Measurements from ENCODE around the gene CAMK2N1. TPM values are rescaled to one million over a fixed set of nuclear protein-coding genes. Genes with fewer than 3 reads are reported as not detected.

Gene CAMK2N1
- total RNA-seq, 2 donors from 2014 or later = 10.2 to 16.2 TPM

DNA sequence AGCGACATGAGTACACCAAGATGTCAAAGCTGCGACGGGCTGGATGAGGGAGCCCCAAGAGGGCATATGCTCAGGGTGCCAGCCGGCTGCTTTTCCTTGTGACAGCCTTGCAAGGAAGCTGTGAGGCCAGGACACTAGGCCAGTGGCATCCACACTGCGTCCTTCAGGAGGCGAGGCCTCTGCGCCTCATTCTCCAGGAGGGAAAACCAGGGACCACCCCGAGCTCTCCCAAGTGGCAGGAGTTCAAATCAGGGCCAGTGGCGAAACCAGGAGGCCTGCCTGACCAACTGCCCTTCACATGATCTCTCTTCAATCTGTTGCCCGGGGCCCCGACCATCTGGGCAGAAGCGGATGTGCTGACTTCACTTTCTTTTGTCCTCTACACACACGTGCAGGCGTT lies 13.7 kb upstream of the CAMK2N1 start:
- peaks cover 44% of the 10 kb centered on the region for H3K36me3 ChIP-seq (ENCODE audit: control insufficient read depth, insufficient read depth, low read length)

DNA sequence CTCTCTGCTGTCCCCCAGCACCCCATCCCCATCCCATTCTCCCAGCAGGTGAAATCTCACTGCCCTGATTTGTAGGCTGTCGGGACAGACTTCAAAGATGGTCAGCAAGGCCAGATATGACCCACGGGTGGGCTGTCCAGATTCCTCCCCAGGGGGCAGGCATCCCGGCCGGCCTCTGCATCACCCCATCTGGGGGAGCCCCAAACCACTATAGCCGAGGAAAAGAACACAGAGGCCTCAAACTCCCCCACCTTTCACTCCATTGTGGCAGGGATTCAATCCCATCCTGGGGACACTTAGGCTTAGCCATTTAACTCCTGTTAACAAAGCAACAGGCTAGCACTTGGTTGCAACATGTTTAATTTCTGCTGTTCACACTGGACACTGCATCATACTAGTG lies 13.1 kb upstream of the CAMK2N1 start:
- H3K9me3 Mint-ChIP-seq = no peaks in the 10 kb centered on the region
- WGBS, 2 experiments (ENCODE audit: insufficient coverage in 1 of 2, insufficient read length in 1 of 2) = 86% methylated on average over 5 of the region's 5 CpGs; no CpG with 5 or more reads in 1 of the 2 experiments
- DNase-seq = no peak

More for the DNA sequence above, 13.7 kb upstream of the CAMK2N1 start:
- Histone ChIP-seq H3K9ac (ENCODE audit: extremely low read depth, low read length, poor library complexity, severe bottlenecking) (no peak overlapping the region), H3K4me1 (ENCODE audit: control insufficient read depth, insufficient read depth, low read length) (no peaks in the 10 kb centered on the region), H3K4me3 (ENCODE audit: low read length) (no peak overlapping the region), H3K9me3 (ENCODE audit: control insufficient read depth, low read length) (no peaks in the 10 kb centered on the region), H3K27me3 (ENCODE audit: control insufficient read depth, insufficient read depth, low read length, poor library complexity, severe bottlenecking) (peaks cover 8% of the 10 kb centered on the region), H3K27ac (ENCODE audit: low read depth, low read length) (no peak overlapping the region)
- H3K27me3 Mint-ChIP-seq (ENCODE audit: insufficient read depth) = peaks cover 7% of the 10 kb centered on the region
- H3K9me3 Mint-ChIP-seq = no peaks in the 10 kb centered on the region
- no peak overlapping the region for H3K27ac Mint-ChIP-seq
- DNase-seq = no peak
- no peaks in the 10 kb centered on the region for H3K4me1 Mint-ChIP-seq
- 95 to 100% methylated on average over 11 to 14 of the region's 14 CpGs for WGBS, 2 experiments (ENCODE audit: insufficient coverage in 1 of 2, insufficient read length in 1 of 2)
- H3K4me3 Mint-ChIP-seq = no peak overlapping the region
- peaks cover 24% of the 10 kb centered on the region for H3K36me3 Mint-ChIP-seq (ENCODE audit: low read depth)
- TF ChIP-seq, protein P1, sequence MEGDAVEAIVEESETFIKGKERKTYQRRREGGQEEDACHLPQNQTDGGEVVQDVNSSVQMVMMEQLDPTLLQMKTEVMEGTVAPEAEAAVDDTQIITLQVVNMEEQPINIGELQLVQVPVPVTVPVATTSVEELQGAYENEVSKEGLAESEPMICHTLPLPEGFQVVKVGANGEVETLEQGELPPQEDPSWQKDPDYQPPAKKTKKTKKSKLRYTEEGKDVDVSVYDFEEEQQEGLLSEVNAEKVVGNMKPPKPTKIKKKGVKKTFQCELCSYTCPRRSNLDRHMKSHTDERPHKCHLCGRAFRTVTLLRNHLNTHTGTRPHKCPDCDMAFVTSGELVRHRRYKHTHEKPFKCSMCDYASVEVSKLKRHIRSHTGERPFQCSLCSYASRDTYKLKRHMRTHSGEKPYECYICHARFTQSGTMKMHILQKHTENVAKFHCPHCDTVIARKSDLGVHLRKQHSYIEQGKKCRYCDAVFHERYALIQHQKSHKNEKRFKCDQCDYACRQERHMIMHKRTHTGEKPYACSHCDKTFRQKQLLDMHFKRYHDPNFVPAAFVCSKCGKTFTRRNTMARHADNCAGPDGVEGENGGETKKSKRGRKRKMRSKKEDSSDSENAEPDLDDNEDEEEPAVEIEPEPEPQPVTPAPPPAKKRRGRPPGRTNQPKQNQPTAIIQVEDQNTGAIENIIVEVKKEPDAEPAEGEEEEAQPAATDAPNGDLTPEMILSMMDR (conservative IDR thresholded peaks at IDR 0.05) = no peak

DNA sequence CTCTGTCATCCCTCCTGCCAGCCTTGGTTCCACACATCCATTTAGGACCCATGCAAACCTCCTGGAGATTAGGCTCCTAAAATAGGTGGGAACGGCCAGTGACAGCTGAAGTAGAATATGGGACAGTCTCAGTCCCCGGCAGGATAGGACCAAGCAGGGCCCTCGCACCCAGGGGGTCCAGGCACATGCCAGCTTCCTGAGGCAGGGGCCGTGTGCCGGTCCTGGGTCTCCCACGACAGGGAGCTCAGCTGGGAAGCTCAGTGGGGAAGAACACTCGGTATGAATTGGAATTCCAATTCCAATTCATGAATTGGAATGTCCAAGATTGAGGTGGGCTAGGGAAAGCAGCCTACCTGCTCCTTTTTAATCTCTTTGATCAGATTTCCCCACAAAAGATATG lies 12.1 kb upstream of the CAMK2N1 start:
- Histone ChIP-seq H3K27me3 (ENCODE audit: control insufficient read depth, insufficient read depth, low read length, poor library complexity, severe bottlenecking) (peaks cover 9% of the 10 kb centered on the region), H3K9me3 (ENCODE audit: control insufficient read depth, low read length) (no peaks in the 10 kb centered on the region), H3K4me3 (ENCODE audit: low read length) (no peak overlapping the region), H3K36me3 (ENCODE audit: control insufficient read depth, insufficient read depth, low read length) (peaks cover 39% of the 10 kb centered on the region), H3K9ac (ENCODE audit: extremely low read depth, low read length, poor library complexity, severe bottlenecking) (no peak overlapping the region), H3K27ac (ENCODE audit: low read depth, low read length) (no peak overlapping the region), H3K4me1 (ENCODE audit: control insufficient read depth, insufficient read depth, low read length) (no peaks in the 10 kb centered on the region)
- H3K4me3 Mint-ChIP-seq = no peak overlapping the region
- H3K27me3 Mint-ChIP-seq (ENCODE audit: insufficient read depth) = peaks cover 9% of the 10 kb centered on the region
- no peak for DNase-seq
- WGBS, 2 experiments (ENCODE audit: insufficient coverage in 1 of 2, insufficient read length in 1 of 2) = 82 to 93% methylated on average over 6 to 7 of the region's 7 CpGs
- TF ChIP-seq, protein P1 (conservative IDR thresholded peaks at IDR 0.05) = no peak
- H3K27ac Mint-ChIP-seq = no peak overlapping the region
- H3K9me3 Mint-ChIP-seq = no peaks in the 10 kb centered on the region
- peaks cover 24% of the 10 kb centered on the region for H3K36me3 Mint-ChIP-seq (ENCODE audit: low read depth)
- no peaks in the 10 kb centered on the region for H3K4me1 Mint-ChIP-seq

More for the DNA sequence above, 13.1 kb upstream of the CAMK2N1 start:
- Histone ChIP-seq H3K4me3 (ENCODE audit: low read length) (no peak overlapping the region), H3K27me3 (ENCODE audit: control insufficient read depth, insufficient read depth, low read length, poor library complexity, severe bottlenecking) (peaks cover 9% of the 10 kb centered on the region), H3K9ac (ENCODE audit: extremely low read depth, low read length, poor library complexity, severe bottlenecking) (no peak overlapping the region), H3K27ac (ENCODE audit: low read depth, low read length) (no peak overlapping the region), H3K4me1 (ENCODE audit: control insufficient read depth, insufficient read depth, low read length) (no peaks in the 10 kb centered on the region), H3K36me3 (ENCODE audit: control insufficient read depth, insufficient read depth, low read length) (peaks cover 44% of the 10 kb centered on the region), H3K9me3 (ENCODE audit: control insufficient read depth, low read length) (no peaks in the 10 kb centered on the region)
- TF ChIP-seq, protein P1 (conservative IDR thresholded peaks at IDR 0.05) = no peak
- Mint-ChIP-seq H3K36me3 (ENCODE audit: low read depth) (peaks cover 24% of the 10 kb centered on the region), H3K4me3 (no peak overlapping the region), H3K27me3 (ENCODE audit: insufficient read depth) (peaks cover 9% of the 10 kb centered on the region), H3K27ac (no peak overlapping the region), H3K4me1 (no peaks in the 10 kb centered on the region)

All from endodermal cell (in vitro differentiated cells).